ENCODE results near the gene EFNA5.
A peak's percentile ranks its signal among the peaks of the same experiment; 100 is the strongest.
"Not testable (repeated sequence)": the region's sequence is repeated elsewhere in the genome, so short reads cannot be mapped to it uniquely, and the experiment has no call there.

The EFNA5 gene

GRCh38 chr5:107514305-107514704 lies 156.4 kb downstream of the EFNA5 start:
- no peak for DNase-seq

DNA sequence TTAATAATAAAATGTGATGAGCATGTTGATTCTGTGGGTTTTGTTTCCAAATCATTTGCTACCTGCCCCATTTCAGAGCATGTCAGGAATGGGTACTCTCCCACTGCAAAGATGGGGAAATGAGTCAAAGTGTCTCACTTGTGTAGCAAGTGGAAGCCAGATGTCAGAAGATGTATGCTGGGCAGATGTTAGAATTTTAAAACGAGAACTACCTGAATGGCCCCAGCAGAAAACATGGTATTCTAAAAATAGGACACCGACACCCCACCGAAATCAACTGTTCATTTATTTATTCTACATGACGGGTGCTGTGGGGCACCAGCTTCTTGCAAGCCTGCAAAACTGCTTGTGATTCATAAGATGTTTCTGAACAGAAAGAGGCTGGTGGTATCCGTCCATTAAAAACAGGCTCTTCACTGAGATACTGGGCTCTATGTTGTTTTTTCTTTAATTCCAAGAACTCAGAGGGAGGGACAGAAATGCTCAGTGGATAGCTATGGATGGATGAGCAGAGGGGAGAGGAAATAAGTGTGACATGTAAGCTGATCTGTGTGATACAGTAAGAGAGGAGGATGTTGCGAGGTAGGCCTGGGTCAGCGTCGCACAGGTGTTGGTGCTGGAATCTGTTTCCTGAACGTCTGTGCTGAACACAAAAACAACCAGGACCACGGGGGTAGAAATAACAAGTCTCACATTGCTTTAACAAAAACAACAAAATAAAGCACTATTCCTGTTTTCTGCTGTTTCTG lies 157.2 kb downstream of the EFNA5 start:
- no peak for DNase-seq

DNA sequence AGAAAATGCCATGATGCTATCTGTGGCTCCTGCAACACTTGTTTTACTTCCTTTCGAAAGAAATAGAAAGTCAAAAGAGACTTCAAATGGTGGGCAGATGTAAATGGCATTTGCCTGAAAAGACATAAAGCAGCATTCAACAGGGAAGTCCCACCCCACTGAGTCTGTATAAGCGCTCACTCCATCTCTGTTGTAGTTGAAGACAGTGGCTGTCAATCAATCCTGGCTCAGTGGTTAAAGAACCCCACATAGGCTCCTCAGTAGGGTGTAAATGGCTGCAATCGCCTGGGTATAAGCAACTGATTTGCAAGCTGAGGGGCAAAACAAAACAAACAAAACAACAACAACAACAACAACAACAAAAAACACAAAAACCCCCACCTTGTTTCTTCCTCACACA lies 158.7 kb downstream of the EFNA5 start:
- no peak for DNase-seq

DNA sequence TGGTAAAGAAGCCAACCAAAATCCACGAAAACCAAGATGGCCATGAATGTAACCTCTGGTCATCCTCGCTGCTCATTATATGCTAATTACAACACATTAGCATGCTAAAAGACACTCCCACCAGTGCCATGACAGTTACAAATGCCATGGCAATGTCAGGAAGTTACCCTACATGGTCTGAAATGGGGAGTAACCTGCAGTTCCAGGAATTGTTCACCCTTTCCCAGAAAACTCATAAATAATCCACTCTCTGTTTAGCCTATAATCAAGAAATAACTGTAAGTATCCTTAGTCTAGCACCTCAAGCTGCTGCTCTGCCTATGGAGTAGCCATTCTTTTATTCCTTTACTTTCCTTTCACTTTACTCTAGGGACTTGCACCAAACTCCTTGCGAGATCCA lies 160.6 kb downstream of the EFNA5 start:
- no peak for DNase-seq

DNA sequence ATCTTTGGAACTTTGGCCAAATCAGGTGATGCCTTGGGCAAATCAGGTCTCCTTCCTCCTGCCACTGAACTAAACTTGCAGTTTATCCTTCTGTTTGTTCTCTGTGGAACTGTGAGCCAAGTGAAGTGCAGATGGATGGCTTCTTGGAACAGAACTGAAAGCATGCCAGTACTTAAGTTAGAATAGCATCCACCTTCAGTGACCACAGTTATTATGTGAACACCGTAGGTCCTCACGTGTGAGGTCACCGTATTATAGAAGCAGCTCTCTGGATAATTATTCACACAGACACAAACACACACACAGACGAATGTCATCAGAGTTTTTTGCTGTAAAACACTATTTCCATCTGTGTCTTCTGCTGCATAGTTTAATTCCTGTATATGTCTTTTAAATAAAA lies 162.6 kb downstream of the EFNA5 start:
- DNase-seq = no peak

DNA sequence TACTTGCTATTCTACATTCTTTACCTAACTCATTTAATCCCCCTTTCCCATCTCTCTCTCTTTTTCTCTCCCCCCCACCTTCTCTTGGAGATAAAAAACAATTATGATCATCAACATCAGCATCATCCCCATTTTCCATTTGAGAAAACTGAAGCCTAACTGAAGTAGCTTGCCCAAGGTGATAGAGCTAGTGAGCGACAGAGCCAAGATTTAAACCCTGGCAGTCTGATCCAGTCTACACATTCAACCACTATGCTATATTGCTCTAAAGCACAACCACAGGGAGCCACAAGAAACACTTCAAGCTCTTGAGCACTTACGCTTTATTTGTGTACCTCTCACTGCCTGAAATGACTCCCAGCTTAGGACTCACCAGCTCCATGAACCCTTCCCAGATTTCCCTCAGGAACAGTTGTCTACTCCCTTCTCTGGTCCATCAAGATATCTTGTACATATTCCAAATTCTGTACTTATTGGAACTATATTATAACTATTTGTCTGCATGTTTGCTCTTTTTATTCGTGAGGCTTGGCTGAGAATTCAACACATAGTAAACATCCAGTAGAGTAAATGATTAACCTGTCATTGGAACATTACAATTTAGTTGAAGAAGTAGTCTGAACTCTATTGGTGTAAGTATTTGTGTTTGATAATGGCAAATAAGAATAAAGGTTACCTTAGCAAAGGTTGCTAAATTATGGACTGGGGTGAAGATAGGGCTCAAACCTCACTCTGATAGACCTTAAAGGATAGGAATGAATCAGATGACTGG lies 164.8 kb downstream of the EFNA5 start:
- no peak for DNase-seq

DNA sequence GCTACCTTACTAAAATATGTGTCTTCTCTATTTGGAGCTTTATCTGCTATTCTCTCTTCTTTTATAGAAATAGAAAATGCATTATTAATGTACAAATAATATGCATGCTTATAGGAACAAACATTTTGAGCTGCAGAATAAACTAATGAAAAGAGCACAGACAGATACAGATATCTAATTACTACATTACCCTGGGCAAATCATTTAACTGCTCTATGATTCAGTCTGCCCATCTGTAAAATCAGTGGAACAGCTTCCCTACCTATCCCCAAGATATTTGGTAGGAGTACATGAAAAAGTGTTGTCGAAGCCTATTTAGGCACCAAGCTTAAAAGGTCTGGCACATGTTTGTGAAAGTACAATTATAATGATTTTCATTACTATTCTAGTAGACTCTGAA lies 166.3 kb downstream of the EFNA5 start:
- DNase-seq = no peak

DNA sequence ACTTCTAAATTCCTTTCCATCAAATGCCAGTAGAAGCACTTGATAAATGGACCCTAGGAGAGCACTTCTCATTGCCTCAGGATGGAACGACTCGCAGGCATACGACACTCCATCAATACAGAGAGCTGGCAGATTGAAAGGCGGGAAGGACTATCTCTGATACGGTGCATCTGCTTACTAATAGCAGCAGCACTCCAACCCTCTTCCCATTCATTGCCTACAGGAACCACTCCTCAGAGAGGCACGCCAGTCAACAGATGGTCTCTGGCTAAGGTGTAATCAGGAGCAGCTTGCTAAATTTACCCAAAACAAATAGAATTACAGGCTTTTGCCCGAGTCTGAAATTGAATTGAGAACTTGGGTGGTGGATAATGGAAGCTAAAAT lies 168.1 kb downstream of the EFNA5 start:
- no peak for DNase-seq

- DNase-seq = no peak
These were observed 168.6 kb downstream of the EFNA5 start for GRCh38 chr5:107501965-107502675.

DNA sequence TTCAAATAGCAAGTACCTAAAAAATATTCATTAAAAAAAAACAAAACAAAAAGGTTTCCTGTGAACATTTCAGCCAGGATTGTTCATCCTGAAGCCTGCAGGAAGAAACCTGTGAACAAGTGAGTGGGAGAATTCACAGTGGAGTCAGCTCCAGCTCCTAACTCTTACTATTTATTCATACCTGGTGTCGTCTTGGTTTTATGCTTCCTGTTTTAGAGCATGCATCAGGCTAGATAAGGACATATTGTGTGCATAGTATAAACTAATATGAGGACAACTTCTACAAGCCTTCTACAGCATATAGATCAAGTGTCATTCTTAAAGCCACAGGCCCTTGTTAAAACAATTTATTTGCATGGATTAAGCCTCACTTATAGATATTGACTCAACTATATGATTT lies 169.9 kb downstream of the EFNA5 start:
- DNase-seq = no peak

DNA sequence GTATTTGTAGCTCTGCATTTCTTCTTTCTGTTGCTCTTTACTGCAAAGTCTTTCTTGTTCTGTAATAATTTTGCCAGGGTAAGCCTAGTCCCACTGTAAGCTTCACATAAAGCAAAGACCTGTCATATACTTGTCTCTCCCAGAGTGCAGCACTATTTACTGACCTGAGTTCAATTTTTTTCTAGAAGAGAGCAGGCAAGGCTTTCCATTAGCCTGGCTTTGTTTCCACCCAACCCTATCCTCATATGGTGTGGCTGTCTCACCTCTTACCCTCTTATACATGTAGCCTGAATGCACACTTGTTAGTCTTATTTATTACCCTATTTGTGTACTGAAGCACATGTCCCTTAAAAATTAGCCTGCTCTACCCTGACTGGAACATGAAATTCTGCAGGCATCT lies 170.4 kb downstream of the EFNA5 start:
- no peak for DNase-seq

GRCh38 chr5:107499776-107500175 lies 171.0 kb downstream of the EFNA5 start:
- DNase-seq = no peak

- DNase-seq = no peak
These were observed 171.5 kb downstream of the EFNA5 start for GRCh38 chr5:107499237-107499636.

GRCh38 chr5:107496466-107496865 lies 174.3 kb downstream of the EFNA5 start:
- DNase-seq = no peak

- not testable (repeated sequence) for DNase-seq
These were observed 176.6 kb downstream of the EFNA5 start for GRCh38 chr5:107494129-107494528.

GRCh38 chr5:107487056-107487542 lies 183.6 kb downstream of the EFNA5 start:
- no peak for DNase-seq

DNA sequence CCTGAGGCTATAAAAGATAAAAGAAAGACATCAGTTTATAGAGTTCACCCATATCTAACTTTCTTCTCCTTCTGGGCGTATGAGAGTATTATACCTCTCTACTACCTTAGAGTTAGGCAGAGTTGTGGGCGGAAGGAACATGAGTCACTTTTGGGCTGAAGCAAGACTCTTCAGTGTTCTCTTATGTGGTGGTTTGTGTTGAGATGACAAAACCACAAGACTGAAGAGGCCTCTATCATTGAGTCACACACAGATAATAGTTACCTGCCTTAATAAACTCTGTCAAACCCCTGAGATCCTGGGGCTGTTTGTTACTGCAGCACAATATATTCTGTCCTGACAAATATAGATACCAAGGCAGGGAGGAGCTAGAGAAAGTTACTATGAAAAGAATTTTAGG lies 184.2 kb downstream of the EFNA5 start:
- DNase-seq = peak; percentile 67

GRCh38 chr5:107485184-107485583 lies 185.6 kb downstream of the EFNA5 start:
- DNase-seq = no peak

- no peak for DNase-seq
These were observed 186.5 kb downstream of the EFNA5 start for GRCh38 chr5:107484281-107484680.

DNA sequence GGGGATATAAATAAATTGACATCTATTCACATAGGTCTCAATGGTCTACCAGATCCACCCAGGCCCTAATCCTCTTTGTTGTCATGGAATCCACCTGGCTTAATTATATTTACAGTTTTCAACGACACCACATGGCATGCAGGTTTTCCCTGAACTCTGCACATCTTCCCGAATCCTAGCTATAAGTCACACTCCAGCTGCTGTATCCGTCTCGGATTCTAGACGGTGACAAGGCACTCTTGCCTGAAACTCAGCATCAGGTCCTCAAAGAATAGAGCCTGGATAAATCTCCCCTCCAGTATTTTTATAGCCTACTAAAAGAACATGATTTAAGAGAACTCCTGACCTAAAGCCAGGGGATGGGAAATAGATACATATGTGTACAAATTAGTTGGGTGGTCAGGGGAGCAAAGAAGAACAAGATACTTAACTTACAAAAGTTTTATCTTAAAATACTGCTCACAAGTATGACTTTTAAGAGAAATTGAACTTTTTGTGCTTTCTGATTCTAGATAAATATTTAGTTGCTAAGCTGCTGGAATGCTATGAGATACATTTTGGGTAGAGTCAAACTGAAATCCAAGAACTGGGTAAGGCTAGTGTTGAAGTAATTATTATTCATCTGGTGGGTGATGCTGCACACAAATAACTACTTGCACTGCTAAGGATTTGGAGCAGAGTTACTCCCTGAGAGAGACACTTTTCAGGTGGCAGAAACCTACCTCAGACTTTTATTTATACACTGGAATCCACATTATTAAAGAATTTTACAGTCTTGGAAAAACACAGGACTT lies 187.3 kb downstream of the EFNA5 start:
- DNase-seq = no peak

DNA sequence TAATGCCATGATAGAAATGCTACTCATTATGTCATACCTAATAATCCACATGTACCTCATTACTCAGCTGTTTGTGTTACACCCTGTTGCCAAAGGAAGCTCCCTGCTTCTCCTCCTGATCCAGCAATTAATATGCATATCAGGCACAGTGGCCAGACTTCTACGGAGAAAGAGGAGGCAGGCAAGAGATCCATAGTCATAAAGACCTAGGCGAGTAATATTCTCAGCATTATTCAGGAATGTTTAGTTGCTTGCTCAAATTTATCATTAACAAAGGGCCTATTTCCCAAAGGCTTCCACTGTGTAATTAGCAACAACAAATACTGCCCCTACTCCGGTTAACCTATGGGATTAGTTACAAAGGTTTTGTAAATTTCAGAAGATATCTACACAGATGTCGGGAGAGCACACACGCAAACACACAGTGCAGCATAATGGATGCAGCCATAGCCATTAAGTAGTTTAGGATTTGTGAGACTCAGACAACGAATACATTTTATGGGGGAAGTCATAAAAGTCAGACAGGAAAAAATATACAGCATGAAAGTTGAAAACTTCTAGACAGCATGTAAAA lies 192.6 kb downstream of the EFNA5 start:
- DNase-seq = no peak

GRCh38 chr5:107477492-107477891 lies 193.2 kb downstream of the EFNA5 start:
- DNase-seq = no peak

DNA sequence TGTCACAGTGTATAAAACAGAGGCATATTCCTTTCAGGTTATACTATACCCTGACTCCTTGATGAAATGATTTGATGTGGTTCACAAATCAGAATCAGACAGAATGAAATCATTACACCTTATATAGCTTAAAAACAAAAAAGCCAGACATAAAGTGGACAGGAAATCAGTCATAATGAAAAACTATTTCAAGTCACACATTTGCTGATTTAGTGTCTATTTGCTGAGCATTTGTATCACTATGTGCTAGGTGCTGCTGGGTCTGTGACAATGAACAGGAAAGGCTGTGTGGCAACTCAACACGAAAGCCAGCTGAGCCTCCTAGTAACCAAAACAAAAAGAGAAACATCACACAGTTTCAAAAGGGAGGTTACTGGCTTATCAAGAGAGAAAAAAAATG lies 194.0 kb downstream of the EFNA5 start:
- DNase-seq = peak; percentile 8
